AG09319 (cell line): ENCODE measurements around the gene RBM6.
A peak's percentile ranks its signal among the peaks of the same experiment; 100 is the strongest.
"Not testable (repeated sequence)": the region's sequence is repeated elsewhere in the genome, so short reads cannot be mapped to it uniquely, and the experiment has no call there.

Experiments
- DNase-seq: peaks from one replicate; pipeline ENCODE4 v3.0.0-alpha.2; 2010; ENCODE audit warnings: low read depth; ENCODE audit errors: extremely low read depth
- TF ChIP-seq, protein P1 (sequence below): IDR thresholded peaks from 2 replicates; pipeline ENCODE4 v1.5.1; 2011; ENCODE audit warnings: low read depth, mild to moderate bottlenecking, inconsistent platforms, low read length, moderate library complexity

The RBM6 gene

GRCh38 chr3:50078091-50078490 lies 138.1 kb downstream of the RBM6 start:
- TF ChIP-seq, protein P1, sequence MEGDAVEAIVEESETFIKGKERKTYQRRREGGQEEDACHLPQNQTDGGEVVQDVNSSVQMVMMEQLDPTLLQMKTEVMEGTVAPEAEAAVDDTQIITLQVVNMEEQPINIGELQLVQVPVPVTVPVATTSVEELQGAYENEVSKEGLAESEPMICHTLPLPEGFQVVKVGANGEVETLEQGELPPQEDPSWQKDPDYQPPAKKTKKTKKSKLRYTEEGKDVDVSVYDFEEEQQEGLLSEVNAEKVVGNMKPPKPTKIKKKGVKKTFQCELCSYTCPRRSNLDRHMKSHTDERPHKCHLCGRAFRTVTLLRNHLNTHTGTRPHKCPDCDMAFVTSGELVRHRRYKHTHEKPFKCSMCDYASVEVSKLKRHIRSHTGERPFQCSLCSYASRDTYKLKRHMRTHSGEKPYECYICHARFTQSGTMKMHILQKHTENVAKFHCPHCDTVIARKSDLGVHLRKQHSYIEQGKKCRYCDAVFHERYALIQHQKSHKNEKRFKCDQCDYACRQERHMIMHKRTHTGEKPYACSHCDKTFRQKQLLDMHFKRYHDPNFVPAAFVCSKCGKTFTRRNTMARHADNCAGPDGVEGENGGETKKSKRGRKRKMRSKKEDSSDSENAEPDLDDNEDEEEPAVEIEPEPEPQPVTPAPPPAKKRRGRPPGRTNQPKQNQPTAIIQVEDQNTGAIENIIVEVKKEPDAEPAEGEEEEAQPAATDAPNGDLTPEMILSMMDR: no peak
- no peak for DNase-seq

GRCh38 chr3:50078622-50079021 lies 138.7 kb downstream of the RBM6 start:
- DNase-seq: no peak
- TF ChIP-seq, protein P1: no peak

GRCh38 chr3:50084951-50085350 lies 145.0 kb downstream of the RBM6 start:
- DNase-seq: not testable (repeated sequence)

GRCh38 chr3:50088725-50089608 lies 149.0 kb downstream of the RBM6 start, which contains the start of gene RBM5:
Gene RBM5 (plus strand): TSS chr3:50088919. CDS start chr3:50090435, 1,516 bp downstream.
- TF ChIP-seq, protein P1: no peak
- DNase-seq: peak; percentile 80

DNA sequence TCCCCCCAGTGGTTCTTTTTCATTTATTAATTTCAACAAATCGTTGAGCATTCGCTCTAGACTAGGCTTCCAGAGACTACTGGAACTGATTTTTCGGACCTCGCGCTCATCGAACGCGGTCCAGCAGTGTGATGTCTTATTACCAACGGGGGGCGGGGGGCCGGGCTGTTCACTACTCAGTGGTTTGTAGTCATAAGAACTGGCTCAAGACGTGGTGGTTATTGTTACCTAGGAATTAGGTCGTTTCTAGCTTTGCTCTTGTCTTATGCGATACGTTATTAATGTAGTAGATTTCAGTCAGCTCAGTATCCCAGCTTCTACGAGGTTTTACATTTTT lies 149.6 kb downstream of the RBM6 start:
- no peak for DNase-seq
- TF ChIP-seq, protein P1: no peak

DNA sequence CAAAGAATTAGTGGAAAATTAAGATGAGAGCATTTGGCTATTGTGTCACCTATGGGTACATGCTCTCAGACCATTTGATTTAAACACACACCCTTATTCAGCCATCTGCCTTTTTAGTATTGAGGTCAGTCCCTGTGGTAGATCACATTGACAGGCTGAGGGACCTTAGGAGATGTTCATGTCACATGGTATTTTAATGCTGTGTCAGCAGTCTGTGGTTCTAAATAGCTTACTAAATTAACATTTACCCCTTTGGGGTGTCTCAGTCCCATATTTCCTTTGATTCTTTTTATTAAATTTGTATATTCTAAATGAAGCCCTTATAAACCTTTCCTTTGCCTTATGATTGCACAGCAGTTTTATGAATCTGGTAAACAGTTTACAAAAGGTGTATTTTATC lies 151.0 kb downstream of the RBM6 start:
- TF ChIP-seq, protein P1: no peak
- DNase-seq: no peak

- TF ChIP-seq, protein P1: no peak
- DNase-seq: no peak
Observed at GRCh38 chr3:50095352-50095998, 155.5 kb downstream of the RBM6 start.
